OCI-LY3 (cell line): ENCODE measurements around the gene BTF3L4.

ENCODE experiments used
- CTCF ChIP-seq: fragments of 200-600, 300-600 bp; sonication (generic); IDR thresholded peaks from 2 replicates; pipeline ENCODE4 v1.5.1; 2014; ENCODE audit warnings: antibody characterized with exemption, low read length, low read depth
- EZH2phosphoT487 ChIP-seq: fragments of 200-600 bp; shearing (Covaris generic); IDR thresholded peaks from 2 replicates; pipeline ENCODE4 v1.6.1; 2018; ENCODE audit warnings: antibody characterized with exemption, mixed run types, low read depth

- TF ChIP-seq CTCF (no peak), EZH2phosphoT487 (no peak)
Observed at GRCh38 chr1:52028328-52028727, 27.8 kb upstream of the BTF3L4 start.
